ENCODE measurements around the gene CNPY2.

DNA sequence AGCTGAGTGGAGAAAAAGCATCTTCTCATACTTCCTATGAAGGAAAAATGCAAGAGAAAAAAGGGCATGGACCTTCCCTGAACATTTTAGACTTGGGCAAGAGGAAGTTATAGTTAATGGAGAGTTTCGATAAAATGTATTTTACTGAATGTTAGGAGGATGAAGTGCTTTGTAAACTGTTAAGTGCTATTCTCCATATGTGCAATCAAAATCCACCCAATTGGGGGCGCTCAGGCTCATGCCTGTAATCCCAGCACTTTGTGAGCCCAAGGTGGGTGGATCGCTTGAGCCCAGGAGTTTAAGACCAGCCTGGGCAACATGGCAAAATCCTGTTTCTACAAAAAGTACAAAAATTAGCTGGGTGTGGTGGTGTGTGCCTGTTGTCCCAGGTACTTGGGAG is 1.9 kb upstream of the CNPY2 start:
- TF ChIP-seq, protein P1, sequence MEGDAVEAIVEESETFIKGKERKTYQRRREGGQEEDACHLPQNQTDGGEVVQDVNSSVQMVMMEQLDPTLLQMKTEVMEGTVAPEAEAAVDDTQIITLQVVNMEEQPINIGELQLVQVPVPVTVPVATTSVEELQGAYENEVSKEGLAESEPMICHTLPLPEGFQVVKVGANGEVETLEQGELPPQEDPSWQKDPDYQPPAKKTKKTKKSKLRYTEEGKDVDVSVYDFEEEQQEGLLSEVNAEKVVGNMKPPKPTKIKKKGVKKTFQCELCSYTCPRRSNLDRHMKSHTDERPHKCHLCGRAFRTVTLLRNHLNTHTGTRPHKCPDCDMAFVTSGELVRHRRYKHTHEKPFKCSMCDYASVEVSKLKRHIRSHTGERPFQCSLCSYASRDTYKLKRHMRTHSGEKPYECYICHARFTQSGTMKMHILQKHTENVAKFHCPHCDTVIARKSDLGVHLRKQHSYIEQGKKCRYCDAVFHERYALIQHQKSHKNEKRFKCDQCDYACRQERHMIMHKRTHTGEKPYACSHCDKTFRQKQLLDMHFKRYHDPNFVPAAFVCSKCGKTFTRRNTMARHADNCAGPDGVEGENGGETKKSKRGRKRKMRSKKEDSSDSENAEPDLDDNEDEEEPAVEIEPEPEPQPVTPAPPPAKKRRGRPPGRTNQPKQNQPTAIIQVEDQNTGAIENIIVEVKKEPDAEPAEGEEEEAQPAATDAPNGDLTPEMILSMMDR (IDR thresholded peaks at IDR 0.05) = no peak
- TF ChIP-seq POLR2A (IDR thresholded peaks at IDR 0.05) (no peak), EP300 (IDR thresholded peaks at IDR 0.05) (no peak)

All from tibial nerve (tissue), 4 donors.